CD4-positive, alpha-beta T cell treated with Interleukin-10 for 1 hour (primary cell): ENCODE data around the gene LRRC3C.
A peak's percentile ranks its signal among the peaks of the same experiment; 100 is the strongest.

Experiments used
- DNase-seq: peaks from one replicate; pipeline ENCODE4 v3.0.0-alpha.2; 2020

LRRC3C gene

DNA sequence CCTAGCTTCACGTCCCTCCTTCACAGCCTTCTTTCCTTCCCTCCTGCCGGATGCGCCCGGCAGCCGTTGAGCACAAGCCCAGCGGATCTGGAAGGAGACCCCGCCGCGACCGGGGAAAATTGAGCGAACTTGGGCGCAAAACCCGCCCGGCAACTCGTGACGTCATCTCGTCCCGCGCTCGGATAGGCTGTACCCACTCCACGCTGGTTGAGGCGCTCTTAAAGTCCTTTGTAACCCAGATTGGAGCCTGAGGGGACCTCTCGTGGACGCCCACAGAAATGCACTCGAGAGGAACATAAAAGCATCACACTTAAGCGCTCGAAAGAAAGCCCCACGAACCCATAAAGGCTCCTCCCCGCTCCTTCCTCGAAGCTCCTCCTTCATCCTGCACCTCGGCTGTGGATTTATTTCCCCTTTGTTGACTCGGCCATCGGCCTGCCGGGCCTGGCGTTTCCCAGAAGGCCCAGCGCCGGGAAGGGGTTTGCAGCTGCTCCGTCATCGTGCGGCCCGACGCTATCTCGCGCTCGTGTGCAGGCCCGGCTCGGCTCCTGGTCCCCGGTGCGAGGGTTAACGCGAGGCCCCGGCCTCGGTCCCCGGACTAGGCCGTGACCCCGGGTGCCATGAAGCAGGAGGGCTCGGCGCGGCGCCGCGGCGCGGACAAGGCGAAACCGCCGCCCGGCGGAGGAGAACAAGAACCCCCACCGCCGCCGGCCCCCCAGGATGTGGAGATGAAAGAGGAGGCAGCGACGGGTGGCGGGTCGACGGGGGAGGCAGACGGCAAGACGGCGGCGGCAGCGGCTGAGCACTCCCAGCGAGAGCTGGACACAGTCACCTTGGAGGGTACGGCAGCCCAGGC is 53.0 kb downstream of the LRRC3C start, which contains the start of gene PSMD3:
Gene PSMD3, plus strand, starts transcription at position 457 of the 856 bp plus-strand sequence. Its CDS starts 164 bp downstream, at position 621.
- DNase-seq: peak; percentile 100

DNA sequence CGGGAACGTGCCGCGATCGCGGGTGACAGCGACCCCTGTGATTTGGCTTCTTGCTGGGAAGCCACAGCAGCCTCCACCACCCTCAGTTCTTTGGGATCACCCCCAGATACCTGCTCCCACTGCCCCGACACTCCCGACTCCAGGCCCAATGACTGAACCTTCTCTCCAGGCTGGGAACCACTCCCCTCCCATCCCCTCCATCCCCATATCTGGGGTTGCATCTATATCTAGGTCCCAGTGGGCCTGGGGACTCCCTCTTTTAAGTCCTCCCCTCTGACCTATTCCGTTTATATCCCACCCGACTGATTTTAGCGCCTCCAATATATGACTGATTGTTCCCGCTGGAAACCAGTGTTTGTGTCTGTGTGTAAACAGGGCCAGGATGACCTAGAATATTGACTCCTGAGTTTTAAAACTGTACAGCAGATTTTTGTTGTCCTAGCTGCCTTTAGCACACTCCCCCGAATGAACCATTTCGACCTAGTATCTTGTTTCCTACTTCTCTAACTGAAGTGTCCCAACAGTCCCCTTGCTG is 53.7 kb downstream of the LRRC3C start:
- peak; percentile 8 for DNase-seq

DNA sequence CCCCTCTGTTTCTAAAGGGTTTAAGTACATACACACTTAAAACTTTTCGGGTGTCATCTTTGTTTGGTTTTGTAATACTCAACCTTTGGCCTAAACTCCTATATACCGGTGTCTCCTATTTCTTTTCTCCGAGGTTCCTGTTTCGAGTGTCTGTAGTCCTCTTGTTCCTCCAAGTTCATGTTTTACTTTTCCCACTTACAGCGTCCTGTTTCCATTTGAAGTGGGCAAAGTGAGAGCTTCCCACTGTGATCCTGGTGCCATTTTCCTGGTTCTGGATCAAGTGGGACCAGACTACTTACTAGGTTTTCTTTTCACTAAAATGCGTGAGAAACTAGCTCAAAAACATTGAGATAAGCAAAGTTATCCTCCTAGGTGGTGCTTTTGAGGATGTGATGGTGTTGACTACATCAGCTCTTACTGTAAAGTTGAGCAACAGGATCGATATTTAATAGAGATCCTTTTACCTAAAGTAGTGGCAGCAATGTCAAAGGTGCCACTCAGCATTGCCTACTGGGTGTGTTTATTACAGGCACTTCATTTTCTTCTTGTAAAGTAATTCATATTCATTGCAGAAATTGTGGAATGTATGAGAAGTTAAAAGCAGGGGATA is 54.3 kb downstream of the LRRC3C start:
- no peak for DNase-seq

DNA sequence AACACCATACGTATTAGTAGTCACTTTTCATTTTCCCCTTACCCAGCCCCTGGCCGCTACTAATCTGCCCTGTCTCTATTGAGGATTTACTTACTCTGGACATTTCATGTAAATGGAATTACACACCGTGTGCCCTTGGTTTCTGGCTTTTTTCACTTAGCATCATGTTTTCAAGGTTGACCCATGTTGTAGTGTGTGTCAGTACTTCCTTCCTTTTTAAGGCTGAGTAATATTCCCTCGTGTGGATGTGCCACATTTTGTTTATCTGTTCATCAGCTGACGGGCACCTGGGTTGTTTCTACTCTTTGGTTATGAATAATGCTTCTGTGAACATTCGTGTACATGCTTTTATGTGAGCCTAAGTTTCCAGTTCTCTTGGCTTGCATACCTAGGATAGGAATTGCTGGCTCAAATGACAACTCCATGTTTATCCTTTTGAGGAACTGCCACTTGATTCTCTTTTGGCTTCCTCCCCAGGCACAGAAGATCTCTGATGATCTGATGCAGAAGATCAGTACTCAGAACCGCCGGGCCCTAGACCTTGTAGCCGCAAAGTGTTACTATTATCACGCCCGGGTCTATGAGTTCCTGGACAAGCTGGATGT is 60.8 kb downstream of the LRRC3C start:
- DNase-seq: no peak

DNA sequence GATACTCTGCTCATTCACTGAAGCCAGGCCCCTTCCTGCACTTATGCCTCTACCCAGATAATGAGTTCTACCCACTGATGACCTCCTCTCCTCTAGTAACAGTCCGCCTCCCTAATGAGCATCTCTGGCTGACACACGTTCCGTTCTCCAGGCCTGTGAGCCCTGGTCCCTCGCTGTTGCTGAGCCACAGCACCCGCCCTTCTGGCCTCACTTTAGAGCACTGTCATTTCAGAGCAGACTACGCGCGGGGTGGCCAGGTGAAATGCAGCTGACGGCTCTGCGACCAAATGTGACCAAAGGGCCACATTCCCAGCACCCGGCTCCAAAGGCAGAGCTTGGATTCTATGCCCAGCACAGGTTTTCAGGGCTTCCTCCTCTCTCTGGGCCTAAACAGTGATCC is 66.9 kb downstream of the LRRC3C start:
- DNase-seq: no peak
